Trophoblast cell (in vitro differentiated cells and primary cell): ENCODE results near the gene ASAP2.

Experiments
- DNase-seq, 2 donors: peaks; one replicate each; pipeline ENCODE4 v3.0.0-alpha.2; 2016
- H2AFZ ChIP-seq: 2 replicates; pipeline ENCODE4 v1.6.1; 2013; ENCODE audit warnings: low read length, moderate library complexity, mild to moderate bottlenecking; ENCODE audit not compliant: insufficient read depth, poor library complexity
- H2AK5ac ChIP-seq: 2 replicates; pipeline ENCODE4 v1.6.1; 2013; ENCODE audit warnings: mild to moderate bottlenecking, low read length
- H2BK120ac ChIP-seq: 2 replicates; pipeline ENCODE4 v1.6.1; 2013; ENCODE audit warnings: low read length, mild to moderate bottlenecking, moderate library complexity; ENCODE audit not compliant: insufficient read depth, poor library complexity
- H2BK12ac ChIP-seq: 2 replicates; pipeline ENCODE4 v1.6.1; 2013; ENCODE audit warnings: mild to moderate bottlenecking, low read length, moderate library complexity
- H2BK5ac ChIP-seq: 2 replicates; pipeline ENCODE4 v1.6.1; 2013; ENCODE audit warnings: low read length, low read depth, moderate library complexity, mild to moderate bottlenecking; ENCODE audit not compliant: poor library complexity
- H3K14ac ChIP-seq: 2 replicates; pipeline ENCODE4 v1.6.1; 2013; ENCODE audit warnings: mild to moderate bottlenecking, low read length
- H3K18ac ChIP-seq: 2 replicates; pipeline ENCODE4 v1.6.1; 2013; ENCODE audit warnings: mild to moderate bottlenecking, low read length
- H3K23ac ChIP-seq: 2 replicates; pipeline ENCODE4 v1.6.1; 2013; ENCODE audit warnings: low read length
- H3K27ac ChIP-seq: 2 replicates; pipeline ENCODE4 v1.5.1; 2013; ENCODE audit warnings: low read depth, mild to moderate bottlenecking, inconsistent platforms, low read length, moderate library complexity
- H3K27me3 ChIP-seq: 2 replicates; pipeline ENCODE4 v1.6.1; 2013; ENCODE audit warnings: inconsistent platforms, mild to moderate bottlenecking, low read length, moderate library complexity; ENCODE audit not compliant: insufficient read depth
- H3K36me3 ChIP-seq, 2 experiments: 1 replicate in 1 of 2; 2 replicates in 1 of 2; pipeline ENCODE4 v1.6.1; 2013; ENCODE audit warnings: low read length in 2 of 2, mild to moderate bottlenecking in 2 of 2, moderate library complexity in 1 of 2; ENCODE audit not compliant: insufficient read depth in 2 of 2, control insufficient read depth in 1 of 2
- H3K4ac ChIP-seq: 2 replicates; pipeline ENCODE4 v1.6.1; 2013; ENCODE audit warnings: low read depth, mild to moderate bottlenecking, low read length, moderate library complexity
- H3K4me1 ChIP-seq, 2 experiments: 1 replicate in 1 of 2; 2 replicates in 1 of 2; pipeline ENCODE4 v1.6.1; 2013; ENCODE audit warnings: low read length in 2 of 2, mild to moderate bottlenecking in 2 of 2, moderate library complexity in 1 of 2; ENCODE audit not compliant: insufficient read depth in 2 of 2, control insufficient read depth in 1 of 2
- H3K4me2 ChIP-seq: 2 replicates; pipeline ENCODE4 v1.6.1; 2013; ENCODE audit warnings: inconsistent platforms, mild to moderate bottlenecking, low read length, moderate library complexity
- H3K4me3 ChIP-seq: 2 replicates; pipeline ENCODE4 v1.5.1; 2013; ENCODE audit warnings: mild to moderate bottlenecking, low read depth, low read length, inconsistent platforms
- H3K79me1 ChIP-seq: one replicate; pipeline ENCODE4 v1.6.1; 2013; ENCODE audit warnings: low read length
- H3K79me2 ChIP-seq: 2 replicates; pipeline ENCODE4 v1.6.1; 2013; ENCODE audit warnings: low read length, mild to moderate bottlenecking; ENCODE audit not compliant: control insufficient read depth, insufficient read depth, poor library complexity
- H3K9ac ChIP-seq: 2 replicates; pipeline ENCODE4 v1.6.1; 2013; ENCODE audit warnings: mild to moderate bottlenecking, low read length
- H3K9me3 ChIP-seq: 2 replicates; pipeline ENCODE4 v1.6.1; 2013; ENCODE audit warnings: low read depth, mild to moderate bottlenecking, control low read depth, inconsistent platforms, low read length; ENCODE audit not compliant: insufficient read depth
- H4K12ac ChIP-seq: 2 replicates; pipeline ENCODE4 v1.6.1; 2013; ENCODE audit warnings: low read depth, mild to moderate bottlenecking, low read length, moderate library complexity
- H4K8ac ChIP-seq: 2 replicates; pipeline ENCODE4 v1.6.1; 2013; ENCODE audit warnings: low read depth, mild to moderate bottlenecking, low read length, moderate library complexity
- H4K91ac ChIP-seq: one replicate; pipeline ENCODE4 v1.6.1; 2013; ENCODE audit warnings: low read depth, mild to moderate bottlenecking, low read length, moderate library complexity
- WGBS: extraction: QIAGEN DNeasy Blood & Tissue Kit; methylation state at CpG from one replicate; pipeline ENCODE4 v1.1.7; 2013; ENCODE audit warnings: missing lambda C conversion rate; ENCODE audit not compliant: insufficient read length, insufficient coverage; ENCODE audit errors: extremely low coverage; 5-methylcytosine and 5-hydroxymethylcytosine counted together

ASAP2 gene

DNA sequence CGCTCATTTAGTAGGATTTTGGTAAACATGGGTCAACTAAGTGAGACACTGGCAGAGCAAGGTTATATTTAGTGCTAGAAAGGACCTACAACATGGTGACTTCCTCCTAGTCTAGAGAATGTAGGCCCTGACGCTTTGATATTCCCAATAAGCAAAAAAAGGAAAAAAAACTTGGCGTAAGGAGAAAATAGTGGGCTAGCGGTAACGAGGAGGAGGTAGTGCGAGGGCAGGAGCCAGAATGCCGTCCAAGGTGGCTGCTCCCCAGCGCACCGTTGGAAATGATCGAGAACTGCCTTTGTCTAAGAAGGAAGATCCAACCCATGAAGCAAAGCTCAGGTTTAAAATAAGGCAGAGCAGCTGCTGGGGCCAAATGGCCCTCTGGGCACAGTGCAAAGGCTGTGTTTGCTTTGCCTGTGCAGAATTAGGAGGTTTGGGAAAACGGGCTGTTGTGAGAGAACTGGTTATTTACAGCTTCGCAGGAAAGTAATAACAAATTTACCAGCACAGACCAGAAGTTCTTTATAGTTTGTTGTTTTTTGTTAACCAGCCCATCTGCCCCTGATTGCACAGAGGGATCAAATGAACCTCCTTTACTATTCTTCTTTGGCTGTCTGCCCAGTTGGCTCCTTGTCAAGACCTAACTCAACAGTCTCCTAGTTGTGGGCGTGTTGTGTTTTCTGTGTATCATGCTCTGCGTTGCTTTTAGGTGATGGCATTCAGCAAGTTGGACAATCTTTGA lies 130.1 kb downstream of the ASAP2 start:
- peaks cover 6 to 12% of the 10 kb centered on the region in 2 experiments for H3K4me1 ChIP-seq
- no peak overlapping the region for H2BK120ac ChIP-seq
- no CpG with 5 or more reads among the region's 14 CpGs for WGBS
- H3K4ac ChIP-seq = no peak overlapping the region
- no peaks in the 10 kb centered on the region for H3K79me1 ChIP-seq
- peaks cover 10 to 19% of the 10 kb centered on the region in 2 experiments for H3K36me3 ChIP-seq
- no peak overlapping the region for H3K23ac ChIP-seq
- H3K27ac ChIP-seq = no peak overlapping the region
- H3K4me3 ChIP-seq = no peak overlapping the region
- no peak overlapping the region for H2BK12ac ChIP-seq
- no peak for DNase-seq
- no peak overlapping the region for H3K4me2 ChIP-seq
- no peak overlapping the region for H4K91ac ChIP-seq
- no peak overlapping the region for H2AFZ ChIP-seq
- H3K14ac ChIP-seq = no peak overlapping the region
- H3K18ac ChIP-seq = no peak overlapping the region
- H4K12ac ChIP-seq = no peak overlapping the region
- no peak overlapping the region for H2AK5ac ChIP-seq
- no peaks in the 10 kb centered on the region for H3K79me2 ChIP-seq
- H3K9ac ChIP-seq = no peak overlapping the region
- no peaks in the 10 kb centered on the region for H3K27me3 ChIP-seq
- H4K8ac ChIP-seq = no peak overlapping the region
- peaks cover 1% of the 10 kb centered on the region for H3K9me3 ChIP-seq
- no peak overlapping the region for H2BK5ac ChIP-seq

- no peak overlapping the region for H2BK120ac ChIP-seq
- no peak overlapping the region for H3K23ac ChIP-seq
- no peak overlapping the region for H4K91ac ChIP-seq
- no peak overlapping the region for H4K12ac ChIP-seq
- H3K4me3 ChIP-seq = no peak overlapping the region
- no peak for DNase-seq
- no peak overlapping the region for H3K14ac ChIP-seq
- H3K18ac ChIP-seq = no peak overlapping the region
- no peaks in the 10 kb centered on the region for H3K9me3 ChIP-seq
- no peaks in the 10 kb centered on the region for H3K79me2 ChIP-seq
- no peak overlapping the region for H2BK12ac ChIP-seq
- H3K4me1 ChIP-seq = peaks cover 6 to 11% of the 10 kb centered on the region in 2 experiments
- no peak overlapping the region for H3K4me2 ChIP-seq
- no peak overlapping the region for H3K27ac ChIP-seq
- no peak overlapping the region for H3K4ac ChIP-seq
- H3K79me1 ChIP-seq = no peaks in the 10 kb centered on the region
- no CpG with 5 or more reads among the region's 8 CpGs for WGBS
- H3K36me3 ChIP-seq = peaks cover 12 to 24% of the 10 kb centered on the region in 2 experiments
- no peak overlapping the region for H2AK5ac ChIP-seq
- H3K27me3 ChIP-seq = no peaks in the 10 kb centered on the region
- H2BK5ac ChIP-seq = no peak overlapping the region
- no peak overlapping the region for H4K8ac ChIP-seq
- H2AFZ ChIP-seq = no peak overlapping the region
- H3K9ac ChIP-seq = no peak overlapping the region
These were observed 131.3 kb downstream of the ASAP2 start for GRCh38 chr2:9337901-9338300.

GRCh38 chr2:9341337-9341887 lies 134.8 kb downstream of the ASAP2 start:
- no peak overlapping the region for H3K18ac ChIP-seq
- WGBS = no CpG with 5 or more reads among the region's 12 CpGs

DNA sequence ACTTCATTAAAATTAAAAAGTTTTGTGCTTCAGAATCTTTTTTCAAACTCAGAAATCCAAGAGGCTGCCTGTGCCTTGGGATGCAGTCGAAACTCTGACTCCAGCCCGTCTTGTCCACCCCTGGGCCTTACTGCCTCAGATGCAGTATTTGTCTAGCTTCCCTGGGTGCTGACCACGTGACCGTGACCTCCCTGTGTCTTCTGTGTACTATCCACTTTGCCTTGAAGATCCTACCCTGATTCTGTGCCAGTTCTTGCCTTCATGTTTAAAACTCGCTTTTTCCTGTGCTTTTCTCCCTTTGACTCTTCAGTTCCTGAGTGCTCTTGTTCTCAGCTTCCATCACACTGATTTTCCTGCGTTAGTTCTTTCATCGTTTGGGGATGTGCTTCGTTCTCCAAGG lies 136.0 kb downstream of the ASAP2 start:
- Histone ChIP-seq H3K27ac (no peak overlapping the region), H3K27me3 (no peaks in the 10 kb centered on the region), H3K4me1 (peaks cover 6 to 15% of the 10 kb centered on the region in 2 experiments), H3K36me3 (peaks cover 12 to 28% of the 10 kb centered on the region in 2 experiments), H2BK5ac (no peak overlapping the region), H4K8ac (no peak overlapping the region), H3K4me2 (no peak overlapping the region), H2BK12ac (no peak overlapping the region), H3K9ac (no peak overlapping the region), H3K79me1 (no peaks in the 10 kb centered on the region), H2BK120ac (no peak overlapping the region), H3K9me3 (no peaks in the 10 kb centered on the region), H3K79me2 (no peaks in the 10 kb centered on the region), H3K23ac (no peak overlapping the region), H3K14ac (no peak overlapping the region), H4K91ac (no peak overlapping the region), H2AK5ac (no peak overlapping the region), H3K18ac (no peak overlapping the region), H3K4me3 (no peak overlapping the region), H4K12ac (no peak overlapping the region), H2AFZ (no peak overlapping the region), H3K4ac (no peak overlapping the region)
- no CpG with 5 or more reads among the region's 8 CpGs for WGBS
- DNase-seq = no peak

More at GRCh38 chr2:9341337-9341887, 134.8 kb downstream of the ASAP2 start:
- Histone ChIP-seq H3K4me1 (peaks cover 6 to 11% of the 10 kb centered on the region in 2 experiments), H2BK12ac (no peak overlapping the region), H4K12ac (no peak overlapping the region), H3K9me3 (no peaks in the 10 kb centered on the region), H3K14ac (no peak overlapping the region), H3K23ac (no peak overlapping the region), H2BK5ac (no peak overlapping the region), H3K27ac (no peak overlapping the region), H2BK120ac (no peak overlapping the region), H4K91ac (no peak overlapping the region), H3K79me2 (no peaks in the 10 kb centered on the region), H4K8ac (no peak overlapping the region), H2AK5ac (no peak overlapping the region), H3K9ac (no peak overlapping the region), H3K27me3 (no peaks in the 10 kb centered on the region), H2AFZ (no peak overlapping the region), H3K79me1 (no peaks in the 10 kb centered on the region), H3K4me3 (no peak overlapping the region), H3K4ac (no peak overlapping the region), H3K4me2 (no peak overlapping the region), H3K36me3 (peaks cover 10 to 28% of the 10 kb centered on the region in 2 experiments)
- DNase-seq = no peak
